Measurements from ENCODE around the gene AMD1.

Gene AMD1

DNA sequence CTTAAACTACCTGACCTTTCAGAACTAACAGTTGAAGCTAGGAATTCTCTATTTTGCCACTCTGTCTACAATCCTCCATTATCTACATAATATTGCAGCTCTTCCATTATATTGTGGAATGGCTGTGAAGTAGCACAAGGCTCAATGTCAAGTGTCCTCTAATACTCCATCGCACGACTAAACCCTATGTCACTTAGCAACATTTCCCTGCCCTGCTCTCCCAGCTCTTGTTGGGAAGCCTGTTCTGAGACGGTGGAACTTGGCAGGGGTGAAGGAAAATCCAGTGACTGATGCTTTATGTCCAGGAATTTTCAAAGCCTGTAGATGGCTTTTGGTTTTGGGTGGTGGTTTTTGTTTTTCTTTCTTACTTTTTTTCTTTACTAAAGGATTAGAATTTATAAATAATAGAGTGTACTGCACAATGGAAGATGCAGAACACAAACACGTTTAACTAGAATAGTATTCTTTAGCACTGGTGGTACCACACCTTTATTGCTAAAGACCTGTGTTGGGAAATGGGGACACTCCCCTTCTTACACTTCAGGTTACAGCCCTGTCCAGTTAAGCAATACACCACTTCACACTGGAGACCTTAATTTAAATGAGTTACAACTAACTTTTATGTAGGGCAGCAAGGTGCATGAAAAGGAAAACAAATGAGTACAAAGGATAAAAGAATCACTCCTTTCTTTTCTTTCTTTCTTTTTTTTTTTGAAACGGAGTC lies 20.7 kb upstream of the AMD1 start:
- no peak for TF ChIP-seq EZH2phosphoT487 (IDR thresholded peaks at IDR 0.05; ENCODE audit: low read depth)
- TF ChIP-seq, protein P1, sequence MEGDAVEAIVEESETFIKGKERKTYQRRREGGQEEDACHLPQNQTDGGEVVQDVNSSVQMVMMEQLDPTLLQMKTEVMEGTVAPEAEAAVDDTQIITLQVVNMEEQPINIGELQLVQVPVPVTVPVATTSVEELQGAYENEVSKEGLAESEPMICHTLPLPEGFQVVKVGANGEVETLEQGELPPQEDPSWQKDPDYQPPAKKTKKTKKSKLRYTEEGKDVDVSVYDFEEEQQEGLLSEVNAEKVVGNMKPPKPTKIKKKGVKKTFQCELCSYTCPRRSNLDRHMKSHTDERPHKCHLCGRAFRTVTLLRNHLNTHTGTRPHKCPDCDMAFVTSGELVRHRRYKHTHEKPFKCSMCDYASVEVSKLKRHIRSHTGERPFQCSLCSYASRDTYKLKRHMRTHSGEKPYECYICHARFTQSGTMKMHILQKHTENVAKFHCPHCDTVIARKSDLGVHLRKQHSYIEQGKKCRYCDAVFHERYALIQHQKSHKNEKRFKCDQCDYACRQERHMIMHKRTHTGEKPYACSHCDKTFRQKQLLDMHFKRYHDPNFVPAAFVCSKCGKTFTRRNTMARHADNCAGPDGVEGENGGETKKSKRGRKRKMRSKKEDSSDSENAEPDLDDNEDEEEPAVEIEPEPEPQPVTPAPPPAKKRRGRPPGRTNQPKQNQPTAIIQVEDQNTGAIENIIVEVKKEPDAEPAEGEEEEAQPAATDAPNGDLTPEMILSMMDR (IDR thresholded peaks at IDR 0.05; ENCODE audit: low read depth, low read length) = no peak
- no peaks in the 10 kb centered on the region for H4K20me1 ChIP-seq (ENCODE audit: insufficient read depth, low read length)
- no peaks in the 10 kb centered on the region for H3K4me1 ChIP-seq (ENCODE audit: low read length)
- H3K27ac ChIP-seq (ENCODE audit: low read length) = no peak overlapping the region
- no peaks in the 10 kb centered on the region for H3K9me3 ChIP-seq (ENCODE audit: insufficient read depth, low read length)
- no peak overlapping the region for H2AFZ ChIP-seq (ENCODE audit: low read depth, low read length)
- no peak overlapping the region for H3K4me2 ChIP-seq (ENCODE audit: low read length)
- H3K36me3 ChIP-seq (replicated peaks; ENCODE audit: low read depth, low read length) = no peaks in the 10 kb centered on the region
- no peaks in the 10 kb centered on the region for H3K79me2 ChIP-seq (ENCODE audit: low read length)
- H3K27me3 ChIP-seq (ENCODE audit: low read depth, low read length) = 0 out of 2 replicates have a peak, but pooled peaks cover 4% of the 10 kb centered on the region
- H3K4me3 ChIP-seq (ENCODE audit: low read length) = no peak overlapping the region
- no peak overlapping the region for H3K9ac ChIP-seq (ENCODE audit: low read length)

DNA sequence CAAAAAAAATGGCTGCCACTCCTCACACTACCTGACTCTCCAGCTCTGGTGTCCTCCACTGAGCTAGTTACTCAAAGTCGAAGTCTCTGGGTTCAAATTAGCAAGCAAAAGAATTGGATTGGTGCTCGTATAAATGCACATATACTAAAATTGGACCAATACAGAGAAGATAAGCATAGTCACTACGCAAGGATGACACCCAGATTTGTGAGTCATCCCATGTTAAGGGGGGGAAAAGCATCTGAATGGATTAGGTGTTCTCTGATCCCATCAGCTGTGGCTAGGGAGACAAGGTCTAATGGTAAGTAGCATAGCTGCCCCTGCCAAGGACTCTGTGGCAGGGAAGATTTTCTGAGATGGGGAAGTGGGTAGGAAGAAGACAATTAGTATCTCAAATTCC lies 18.3 kb upstream of the AMD1 start:
- Histone ChIP-seq H3K27ac (ENCODE audit: low read length) (no peak overlapping the region), H3K27me3 (ENCODE audit: low read depth, low read length) (no peaks in the 10 kb centered on the region), H4K20me1 (ENCODE audit: insufficient read depth, low read length) (no peaks in the 10 kb centered on the region), H3K4me2 (ENCODE audit: low read length) (no peak overlapping the region), H3K36me3 (replicated peaks; ENCODE audit: low read depth, low read length) (no peaks in the 10 kb centered on the region), H3K4me3 (ENCODE audit: low read length) (no peak overlapping the region), H3K9ac (ENCODE audit: low read length) (no peak overlapping the region), H2AFZ (ENCODE audit: low read depth, low read length) (no peak overlapping the region), H3K4me1 (ENCODE audit: low read length) (no peaks in the 10 kb centered on the region), H3K79me2 (ENCODE audit: low read length) (no peaks in the 10 kb centered on the region), H3K9me3 (ENCODE audit: insufficient read depth, low read length) (no peaks in the 10 kb centered on the region)
- TF ChIP-seq EZH2phosphoT487 (IDR thresholded peaks at IDR 0.05; ENCODE audit: low read depth) = no peak
- TF ChIP-seq, protein P1 (IDR thresholded peaks at IDR 0.05; ENCODE audit: low read depth, low read length) = no peak

GRCh38 chr6:110858016-110858415 lies 16.6 kb upstream of the AMD1 start:
- Histone ChIP-seq H3K27me3 (ENCODE audit: low read depth, low read length) (no peaks in the 10 kb centered on the region), H3K4me1 (ENCODE audit: low read length) (no peaks in the 10 kb centered on the region)

DNA sequence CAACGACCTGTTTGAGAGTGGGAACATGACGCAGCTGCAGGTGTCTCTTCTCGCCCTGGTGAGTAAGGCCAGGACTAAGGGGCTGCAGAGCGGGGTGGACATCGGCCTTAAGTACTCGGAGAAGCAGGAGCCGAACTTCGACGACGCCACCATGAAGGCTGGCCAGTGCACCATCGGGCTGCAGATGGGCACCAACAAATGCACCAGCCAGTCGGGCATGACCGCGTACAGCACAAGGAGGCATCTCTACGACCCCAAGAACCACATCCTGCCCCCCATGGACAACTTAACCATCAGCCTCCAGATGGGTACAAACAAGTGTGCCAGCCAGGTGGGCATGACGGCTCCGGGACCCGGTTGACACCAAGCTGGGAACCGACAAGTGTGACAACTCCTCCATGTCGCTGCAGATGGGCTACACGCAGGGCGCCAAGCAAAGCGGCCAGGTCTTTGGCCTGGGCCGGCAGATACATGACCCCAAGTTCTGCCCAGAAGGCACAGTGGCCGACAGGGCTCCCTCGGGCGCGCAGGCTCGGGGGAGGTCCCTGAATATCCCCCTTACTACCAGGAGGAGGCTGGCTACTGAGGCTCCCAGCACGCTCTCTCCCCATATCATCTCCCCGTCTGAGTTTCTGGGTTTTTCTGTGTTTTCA lies 15.9 kb upstream of the AMD1 start:
- no peak overlapping the region for H3K27ac ChIP-seq (ENCODE audit: low read length)
- H3K4me1 ChIP-seq (ENCODE audit: low read length) = no peaks in the 10 kb centered on the region
- H3K36me3 ChIP-seq (replicated peaks; ENCODE audit: low read depth, low read length) = no peaks in the 10 kb centered on the region
- no peaks in the 10 kb centered on the region for H3K27me3 ChIP-seq (ENCODE audit: low read depth, low read length)
- no peak for TF ChIP-seq EZH2phosphoT487 (IDR thresholded peaks at IDR 0.05; ENCODE audit: low read depth)
- TF ChIP-seq, protein P1 (IDR thresholded peaks at IDR 0.05; ENCODE audit: low read depth, low read length) = no peak
- no peak overlapping the region for H3K4me3 ChIP-seq (ENCODE audit: low read length)
- H3K79me2 ChIP-seq (ENCODE audit: low read length) = no peaks in the 10 kb centered on the region
- no peak overlapping the region for H2AFZ ChIP-seq (ENCODE audit: low read depth, low read length)
- no peak overlapping the region for H3K9ac ChIP-seq (ENCODE audit: low read length)
- no peaks in the 10 kb centered on the region for H4K20me1 ChIP-seq (ENCODE audit: insufficient read depth, low read length)
- no peaks in the 10 kb centered on the region for H3K9me3 ChIP-seq (ENCODE audit: insufficient read depth, low read length)
- no peak overlapping the region for H3K4me2 ChIP-seq (ENCODE audit: low read length)

More at GRCh38 chr6:110858016-110858415, 16.6 kb upstream of the AMD1 start:
- Histone ChIP-seq H3K4me2 (ENCODE audit: low read length) (no peak overlapping the region), H3K9ac (ENCODE audit: low read length) (no peak overlapping the region), H2AFZ (ENCODE audit: low read depth, low read length) (no peak overlapping the region), H3K79me2 (ENCODE audit: low read length) (no peaks in the 10 kb centered on the region), H3K4me3 (ENCODE audit: low read length) (no peak overlapping the region), H3K27ac (ENCODE audit: low read length) (no peak overlapping the region), H3K9me3 (ENCODE audit: insufficient read depth, low read length) (no peaks in the 10 kb centered on the region), H4K20me1 (ENCODE audit: insufficient read depth, low read length) (no peaks in the 10 kb centered on the region), H3K36me3 (replicated peaks; ENCODE audit: low read depth, low read length) (no peaks in the 10 kb centered on the region)
- TF ChIP-seq, protein P1 (IDR thresholded peaks at IDR 0.05; ENCODE audit: low read depth, low read length) = no peak
- no peak for TF ChIP-seq EZH2phosphoT487 (IDR thresholded peaks at IDR 0.05; ENCODE audit: low read depth)
